Ishikawa (cell line): ENCODE data around the gene RNF213.

ENCODE experiments used
- CEBPB ChIP-seq: IDR thresholded peaks from 2 replicates; pipeline ENCODE4 v1.6.1; 2012
- CREB1 ChIP-seq: IDR thresholded peaks from 2 replicates; pipeline ENCODE4 v1.6.1; 2012; ENCODE audit warnings: low read depth
- EGR1 ChIP-seq: IDR thresholded peaks from 2 replicates; pipeline ENCODE4 v1.6.1; 2012
- EP300 ChIP-seq: IDR thresholded peaks from 2 replicates; pipeline ENCODE4 v1.6.1; 2012; ENCODE audit warnings: borderline replicate concordance
- FOXM1 ChIP-seq: IDR thresholded peaks from 2 replicates; pipeline ENCODE4 v1.6.1; 2012; ENCODE audit warnings: low read depth, borderline replicate concordance
- NFIC ChIP-seq: IDR thresholded peaks from 2 replicates; pipeline ENCODE4 v1.6.1; 2012
- RAD21 ChIP-seq: IDR thresholded peaks from 2 replicates; pipeline ENCODE4 v1.6.1; 2012; ENCODE audit warnings: low read depth
- REST ChIP-seq: IDR thresholded peaks from 2 replicates; pipeline ENCODE4 v1.6.1; 2012; ENCODE audit warnings: low read depth, mild to moderate bottlenecking
- TAF1 ChIP-seq: IDR thresholded peaks from 2 replicates; pipeline ENCODE4 v1.6.1; 2012; ENCODE audit warnings: low read depth, mild to moderate bottlenecking
- TCF12 ChIP-seq: IDR thresholded peaks from 2 replicates; pipeline ENCODE4 v1.6.1; 2012; ENCODE audit warnings: low read depth
- TEAD4 ChIP-seq: IDR thresholded peaks from 2 replicates; pipeline ENCODE4 v1.6.1; 2012
- USF1 ChIP-seq: IDR thresholded peaks from 2 replicates; pipeline ENCODE4 v1.6.1; 2012
- YY1 ChIP-seq: IDR thresholded peaks from 2 replicates; pipeline ENCODE4 v1.6.1; 2012; ENCODE audit warnings: low read depth
- ZBTB7A ChIP-seq: IDR thresholded peaks from 2 replicates; pipeline ENCODE4 v1.6.1; 2012; ENCODE audit warnings: low read depth
- TF ChIP-seq, protein P1 (sequence below): IDR thresholded peaks from 2 replicates; pipeline ENCODE4 v1.6.1; 2012

The RNF213 gene

DNA sequence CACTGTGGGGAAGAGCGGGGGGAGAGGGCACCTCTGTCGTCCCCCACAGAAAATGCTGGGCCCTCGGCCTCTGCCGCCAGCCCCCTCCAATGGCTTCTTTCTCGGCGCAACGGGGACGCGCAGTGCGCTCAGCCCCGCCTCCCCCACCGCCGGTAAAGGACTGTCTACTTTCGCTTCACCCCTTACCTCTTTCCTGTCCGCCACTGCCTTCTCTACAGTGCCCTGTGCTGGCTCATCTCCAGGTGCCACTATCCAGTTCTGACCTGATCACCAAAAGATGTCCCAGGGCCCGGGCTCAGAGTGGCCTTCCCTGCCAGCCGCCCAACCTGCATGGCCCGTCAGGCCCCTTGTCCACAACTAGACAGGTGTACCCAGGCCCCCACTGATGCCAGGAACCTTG, 161.6 kb downstream of the RNF213 start:
- TF ChIP-seq REST = no peak
- no peak for TF ChIP-seq TAF1
- TF ChIP-seq RAD21 = no peak
- TF ChIP-seq ZBTB7A = no peak
- TF ChIP-seq FOXM1 = no peak
- TF ChIP-seq YY1 = no peak
- no peak for TF ChIP-seq EGR1
- no peak for TF ChIP-seq NFIC

DNA sequence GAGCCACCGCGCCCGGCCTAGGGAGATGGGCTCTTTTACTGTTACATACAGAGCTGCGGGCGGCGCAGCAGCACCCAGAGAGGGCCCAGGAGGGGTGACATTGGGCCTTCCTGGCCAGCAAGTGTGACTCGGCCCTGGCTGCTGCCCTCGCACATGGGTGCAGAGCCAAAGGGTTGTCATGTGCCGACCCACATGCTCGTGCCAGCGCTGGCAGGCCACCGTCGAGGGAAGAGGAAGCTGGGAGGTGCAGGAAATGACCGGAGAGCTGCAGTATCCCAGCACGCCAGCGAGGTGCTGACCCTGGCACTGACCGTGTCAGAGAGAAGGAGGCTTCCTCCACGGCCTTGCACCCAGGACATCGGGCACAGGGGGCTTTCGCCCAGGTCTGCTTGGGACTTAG, 162.3 kb downstream of the RNF213 start:
- no peak for TF ChIP-seq EGR1
- no peak for TF ChIP-seq NFIC
- no peak for TF ChIP-seq CEBPB
- TF ChIP-seq REST = no peak
- no peak for TF ChIP-seq TEAD4

GRCh38 chr17:80423536-80424225, 163.0 kb downstream of the RNF213 start:
- TF ChIP-seq TCF12 (no peak), NFIC (no peak), USF1 (no peak), TEAD4 (no peak), EP300 (no peak), ZBTB7A (no peak), CREB1 (no peak), TAF1 (no peak), YY1 (no peak), EGR1 (no peak), FOXM1 (no peak), REST (no peak), RAD21 (no peak), CEBPB (no peak)
- TF ChIP-seq, protein P1, sequence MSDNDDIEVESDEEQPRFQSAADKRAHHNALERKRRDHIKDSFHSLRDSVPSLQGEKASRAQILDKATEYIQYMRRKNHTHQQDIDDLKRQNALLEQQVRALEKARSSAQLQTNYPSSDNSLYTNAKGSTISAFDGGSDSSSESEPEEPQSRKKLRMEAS = no peak

DNA sequence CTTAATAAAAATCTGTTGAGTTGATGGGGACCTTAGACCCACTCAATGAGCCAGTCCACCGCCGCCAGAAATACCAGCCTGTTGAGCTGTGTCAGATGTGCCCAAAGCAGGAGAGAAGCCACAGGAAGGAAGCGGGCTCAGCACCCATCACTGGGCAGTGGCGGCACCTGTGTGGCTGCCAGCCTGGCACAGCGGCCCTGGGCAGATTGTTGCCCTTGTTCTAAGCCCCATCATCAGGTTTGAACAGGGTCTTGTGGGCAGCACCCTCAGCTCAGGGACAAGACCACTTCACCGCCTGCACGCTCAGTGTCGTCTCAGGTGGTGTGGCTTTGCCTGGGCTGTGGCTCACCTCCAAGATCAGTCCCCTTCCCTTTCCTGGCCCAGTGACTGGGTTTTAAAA, 163.6 kb downstream of the RNF213 start:
- TF ChIP-seq CREB1 (no peak), ZBTB7A (no peak), REST (no peak), TAF1 (no peak), EGR1 (no peak)
